ENCODE results near the gene SPNS3. TPM values are rescaled to one million over a fixed set of nuclear protein-coding genes. Genes with fewer than 3 reads are reported as not detected.

The SPNS3 gene
- 1 to 10 TPM in 3 of 5 donors, under 1 TPM in 2; 0.75 to 1.6 (median 1.2) TPM for polyA plus RNA-seq (ENCODE audit: insufficient read depth in 1 of 5, insufficient read length in 5 of 5, low replicate concordance in 1 of 5)
- long read RNA-seq, donor 1, result 0 reads
- long read RNA-seq, donor 2, result 0 reads
- long read RNA-seq, donor 3, partial matches to known transcripts, result 0 of 1 reads
- long read RNA-seq, donor 3, other reads (novel, unspliced or antisense), result 0 of 1 reads
- long read RNA-seq, donor 4, partial matches to known transcripts, result 0 of 1 reads
- long read RNA-seq, donor 4, other reads (novel, unspliced or antisense), result 0 of 1 reads
- long read RNA-seq, donor 5, result 0 reads
- long read RNA-seq, donor 6, result 0 reads
- long read RNA-seq, donor 7, result 0 reads
- long read RNA-seq, donor 8, result 0 reads

GRCh38 chr17:4433515-4434031, at the start of gene SPNS3:
SPNS3 (plus strand) TSS chr17:4433940; CDS start chr17:4433968, 28 bp downstream.
- DNase-seq, result no peak

GRCh38 chr17:4386406-4386805, 47.3 kb upstream of the SPNS3 start:
- no peak for DNase-seq

- peak; percentile 27 to 36 for DNase-seq
These were observed 46.6 kb upstream of the SPNS3 start for GRCh38 chr17:4387137-4387536.

- no peak for DNase-seq
These were observed 44.7 kb upstream of the SPNS3 start for GRCh38 chr17:4389079-4389478.

GRCh38 chr17:4393806-4394205, 39.9 kb upstream of the SPNS3 start:
- DNase-seq, result no peak

- DNase-seq, result no peak
These were observed 39.3 kb upstream of the SPNS3 start for GRCh38 chr17:4394208-4395110.

GRCh38 chr17:4395111-4395478, 38.6 kb upstream of the SPNS3 start:
- DNase-seq, result no peak

GRCh38 chr17:4397840-4398239, 35.9 kb upstream of the SPNS3 start:
- DNase-seq, result no peak

- no peak for DNase-seq
These were observed 28.6 kb upstream of the SPNS3 start for GRCh38 chr17:4405038-4405669.

GRCh38 chr17:4405699-4406098, 28.0 kb upstream of the SPNS3 start:
- no peak for DNase-seq

- DNase-seq, result no peak
These were observed 27.4 kb upstream of the SPNS3 start for GRCh38 chr17:4406386-4406785.

- no peak for DNase-seq
These were observed 26.5 kb upstream of the SPNS3 start for GRCh38 chr17:4407216-4407615.

GRCh38 chr17:4407851-4408250, 25.9 kb upstream of the SPNS3 start:
- DNase-seq, result no peak

- DNase-seq, result no peak
These were observed 24.1 kb upstream of the SPNS3 start for GRCh38 chr17:4409659-4410058.

GRCh38 chr17:4411201-4411600, 22.5 kb upstream of the SPNS3 start:
- DNase-seq, result no peak

GRCh38 chr17:4412933-4413831, 20.6 kb upstream of the SPNS3 start:
- peak; percentile 82 to 89 for DNase-seq

- DNase-seq, result no peak
These were observed 16.5 kb upstream of the SPNS3 start for GRCh38 chr17:4417129-4417667.

GRCh38 chr17:4420692-4421131, 13.0 kb upstream of the SPNS3 start:
- peak; percentile 52 to 55 for DNase-seq

GRCh38 chr17:4422864-4423263, 10.9 kb upstream of the SPNS3 start:
- no peak for DNase-seq

- no peak for DNase-seq
These were observed 8.3 kb upstream of the SPNS3 start for GRCh38 chr17:4425398-4425797.

Data from right lung (tissue), 10 donors.